HG03039 (cell line): ENCODE data around the gene SRSF3.
A peak's percentile ranks its signal among the peaks of the same experiment; 100 is the strongest.
"Not testable (repeated sequence)": the region's sequence is repeated elsewhere in the genome, so short reads cannot be mapped to it uniquely, and the experiment has no call there.

Experiments
- ATAC-seq: cut with Tn5 transposase; IDR thresholded peaks from one replicate; pipeline ENCODE4 v1.9.1; 2021; ENCODE audit warnings: mild to moderate bottlenecking, moderate library complexity; ENCODE audit not compliant: unreplicated experiment

SRSF3 gene

GRCh38 chr6:36574679-36575078 is 19.5 kb upstream of the SRSF3 start:
- ATAC-seq: no peak

GRCh38 chr6:36576578-36576977 is 17.6 kb upstream of the SRSF3 start:
- no peak for ATAC-seq

GRCh38 chr6:36577301-36577700 is 16.9 kb upstream of the SRSF3 start:
- no peak for ATAC-seq

GRCh38 chr6:36578030-36578429 is 16.1 kb upstream of the SRSF3 start:
- ATAC-seq: no peak

- no peak for ATAC-seq
These were observed 15.7 kb upstream of the SRSF3 start for GRCh38 chr6:36578431-36578830.

GRCh38 chr6:36580184-36580526 is 14.0 kb upstream of the SRSF3 start:
- ATAC-seq: no peak

GRCh38 chr6:36581716-36582115 is 12.4 kb upstream of the SRSF3 start:
- no peak for ATAC-seq

- no peak for ATAC-seq
These were observed 7.6 kb upstream of the SRSF3 start for GRCh38 chr6:36586606-36587005.

- ATAC-seq: not testable (repeated sequence)
These were observed 5.1 kb upstream of the SRSF3 start for GRCh38 chr6:36589025-36589400.

GRCh38 chr6:36590237-36590636 is 3.9 kb upstream of the SRSF3 start:
- no peak for ATAC-seq

- no peak for ATAC-seq
These were observed 1.9 kb upstream of the SRSF3 start for GRCh38 chr6:36592221-36592655.

- peak; percentile 18 for ATAC-seq
These were observed 563 bp upstream of the SRSF3 start for GRCh38 chr6:36593569-36594028.

GRCh38 chr6:36594816-36595643 is 868 bp downstream of the SRSF3 start:
- ATAC-seq: no peak

GRCh38 chr6:36596356-36596755 is 2.2 kb downstream of the SRSF3 start:
- no peak for ATAC-seq

- ATAC-seq: no peak
These were observed 3.6 kb downstream of the SRSF3 start for GRCh38 chr6:36597775-36598174.

- ATAC-seq: no peak
These were observed 4.2 kb downstream of the SRSF3 start for GRCh38 chr6:36598326-36598725.

GRCh38 chr6:36598739-36599318 is 4.7 kb downstream of the SRSF3 start:
- no peak for ATAC-seq

GRCh38 chr6:36599791-36600209 is 5.6 kb downstream of the SRSF3 start:
- no peak for ATAC-seq

- ATAC-seq: no peak
These were observed 6.5 kb downstream of the SRSF3 start for GRCh38 chr6:36600564-36601146.

- ATAC-seq: not testable (repeated sequence)
These were observed 7.7 kb downstream of the SRSF3 start for GRCh38 chr6:36601818-36602217.

GRCh38 chr6:36603222-36604089 is 9.3 kb downstream of the SRSF3 start:
- no peak for ATAC-seq
